GM19468 (cell line): ENCODE measurements around the gene EPHA3.

Experiments used
- ATAC-seq: cut with Tn5 transposase; IDR thresholded peaks from one replicate; pipeline ENCODE4 v1.9.1; 2021; ENCODE audit warnings: mild to moderate bottlenecking, moderate library complexity, moderate number of reproducible peaks; ENCODE audit not compliant: unreplicated experiment; ENCODE audit errors: extremely low read depth

EPHA3 gene

GRCh38 chr3:89144080-89144479, 36.7 kb downstream of the EPHA3 start:
- no peak for ATAC-seq

- ATAC-seq = no peak
Measured at GRCh38 chr3:89145995-89146394, 38.6 kb downstream of the EPHA3 start.

- ATAC-seq = no peak
Measured at GRCh38 chr3:89154416-89154815, 47.0 kb downstream of the EPHA3 start.

- no peak for ATAC-seq
Measured at GRCh38 chr3:89155811-89156210, 48.4 kb downstream of the EPHA3 start.

- no peak for ATAC-seq
Measured at GRCh38 chr3:89157575-89157974, 50.2 kb downstream of the EPHA3 start.

GRCh38 chr3:89159605-89160004, 52.2 kb downstream of the EPHA3 start:
- no peak for ATAC-seq

- no peak for ATAC-seq
Measured at GRCh38 chr3:89164774-89165173, 57.4 kb downstream of the EPHA3 start.

GRCh38 chr3:89165636-89166263, 58.3 kb downstream of the EPHA3 start:
- no peak for ATAC-seq

GRCh38 chr3:89171687-89172545, 64.5 kb downstream of the EPHA3 start:
- ATAC-seq = no peak

GRCh38 chr3:89173546-89173945, 66.1 kb downstream of the EPHA3 start:
- ATAC-seq = no peak

- no peak for ATAC-seq
Measured at GRCh38 chr3:89179355-89180001, 72.1 kb downstream of the EPHA3 start.

GRCh38 chr3:89180334-89180733, 72.9 kb downstream of the EPHA3 start:
- ATAC-seq = no peak

GRCh38 chr3:89182056-89182455, 74.6 kb downstream of the EPHA3 start:
- ATAC-seq = no peak

- ATAC-seq = no peak
Measured at GRCh38 chr3:89184151-89184995, 77.0 kb downstream of the EPHA3 start.

GRCh38 chr3:89186456-89186855, 79.0 kb downstream of the EPHA3 start:
- no peak for ATAC-seq

GRCh38 chr3:89198591-89198990, 91.2 kb downstream of the EPHA3 start:
- ATAC-seq = no peak

GRCh38 chr3:89212619-89213018, 105.2 kb downstream of the EPHA3 start:
- ATAC-seq = no peak

GRCh38 chr3:89216016-89216739, 108.8 kb downstream of the EPHA3 start:
- ATAC-seq = no peak

- no peak for ATAC-seq
Measured at GRCh38 chr3:89217148-89217685, 109.8 kb downstream of the EPHA3 start.
